ENCODE measurements around the gene CDCA5. TPM values are rescaled to one million over a fixed set of nuclear protein-coding genes. Genes with fewer than 3 reads are reported as not detected.

Gene CDCA5
- polyA plus RNA-seq, 1 donor from 2014 or later, result 2.0 TPM

DNA sequence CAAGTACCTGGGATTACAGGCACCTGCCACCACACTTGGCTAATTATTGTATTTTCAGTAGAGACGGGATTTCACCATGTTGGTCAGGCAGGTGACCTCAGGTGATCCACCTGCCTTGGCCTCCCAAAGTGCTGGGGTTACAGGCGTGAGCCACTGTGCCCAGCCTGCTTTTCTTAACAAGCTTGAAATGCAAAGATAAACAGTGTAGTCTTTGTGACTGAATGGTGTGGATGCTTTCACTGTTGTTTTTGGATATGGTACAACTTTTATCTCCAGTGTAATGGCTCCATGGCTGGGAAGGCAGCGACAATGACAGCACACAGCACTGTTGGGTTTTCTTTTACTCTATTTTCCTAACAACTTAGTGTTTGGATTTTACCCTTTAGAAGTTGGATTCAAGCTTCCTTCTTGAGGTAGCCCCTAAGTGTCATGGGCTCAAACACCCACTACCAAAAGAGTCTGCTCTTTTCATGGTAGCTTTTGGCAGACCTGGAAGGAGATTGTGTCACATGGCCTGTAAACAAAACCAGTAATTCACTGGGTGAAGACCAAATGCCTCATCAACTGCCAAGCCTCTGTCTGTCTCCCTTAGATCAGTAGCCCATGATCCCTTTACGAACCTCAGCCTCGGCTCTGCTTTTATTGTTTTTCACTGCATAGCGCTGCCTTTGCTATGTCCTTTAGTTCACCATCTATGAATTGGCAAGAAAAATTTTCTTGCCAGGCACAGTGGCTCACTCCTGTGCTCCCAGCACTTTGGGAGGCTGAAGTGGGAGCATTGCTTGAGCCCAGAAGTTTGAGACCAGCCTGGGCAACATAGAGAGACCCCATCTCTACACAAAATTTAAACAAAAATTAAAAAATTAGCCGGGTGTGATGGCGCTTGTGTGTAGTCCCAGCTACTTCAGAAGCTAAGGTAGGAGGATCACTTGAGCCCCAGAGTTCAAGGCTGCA is 18.6 kb upstream of the CDCA5 start:
- Mint-ChIP-seq H3K36me3 (peaks cover 3% of the 10 kb centered on the region), H3K9me3 (no peaks in the 10 kb centered on the region), H3K27me3 (no peaks in the 10 kb centered on the region), H3K4me1 (peaks cover 2 to 17% (median 8%) of the 10 kb centered on the region in 3 donors), H3K4me3 (peak overlapping the region in 1 of 4 donors; percentile 37), H3K27ac (no peak overlapping the region)

DNA sequence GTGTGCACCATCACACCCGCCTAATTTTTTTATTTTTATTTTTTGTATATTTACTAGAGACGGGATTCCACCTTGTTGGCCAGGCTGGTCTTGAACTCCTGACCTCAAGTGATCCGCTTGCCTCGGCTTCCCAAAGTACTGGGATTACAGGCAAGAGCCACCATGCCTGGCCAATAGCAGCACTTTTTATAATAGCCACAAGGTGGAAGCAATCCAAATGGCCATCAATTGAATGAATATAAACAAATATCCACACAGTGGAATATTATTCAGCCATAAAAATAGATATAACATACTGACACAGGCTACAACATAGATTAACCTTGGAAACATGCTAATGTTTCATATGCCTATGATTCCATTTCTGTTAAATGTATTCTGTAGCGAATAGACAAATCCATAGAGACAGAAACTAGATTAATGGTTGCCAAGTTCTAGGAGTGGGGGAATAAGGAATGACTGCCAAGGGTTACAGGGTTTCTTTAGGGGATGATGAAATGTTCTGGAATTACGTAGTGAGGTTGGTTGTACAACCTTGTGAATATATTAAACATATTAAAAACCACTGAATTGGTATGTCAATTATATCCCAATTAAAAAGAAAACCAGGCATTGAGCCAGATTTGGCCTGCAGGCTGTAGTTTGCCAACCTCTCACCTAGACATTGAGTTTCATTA is 17.0 kb upstream of the CDCA5 start:
- Mint-ChIP-seq H3K4me1 (peaks cover 4 to 20% (median 19%) of the 10 kb centered on the region in 3 donors), H3K27me3 (no peaks in the 10 kb centered on the region), H3K9me3 (no peaks in the 10 kb centered on the region), H3K4me3 (no peak overlapping the region), H3K36me3 (no peaks in the 10 kb centered on the region), H3K27ac (no peak overlapping the region)

DNA sequence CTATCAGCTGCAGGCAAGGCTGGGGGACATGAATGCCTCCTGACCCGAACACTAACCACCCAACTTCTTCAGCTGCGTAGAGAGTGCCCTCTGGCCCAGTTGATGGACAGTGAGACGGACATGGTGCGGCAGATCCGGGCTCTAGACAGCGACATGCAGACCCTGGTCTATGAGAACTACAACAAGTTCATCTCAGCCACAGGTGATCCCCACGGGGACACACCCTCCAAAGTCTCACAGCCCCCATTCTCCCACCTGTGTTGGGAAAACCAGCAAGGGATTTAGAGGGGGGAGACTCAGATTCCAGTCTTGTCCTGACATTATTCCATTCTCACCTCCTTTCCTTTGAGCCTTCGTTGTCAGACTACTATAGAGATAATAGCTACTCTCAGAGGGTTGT is 13.1 kb upstream of the CDCA5 start:
- no peaks in the 10 kb centered on the region for H3K36me3 Mint-ChIP-seq
- no peaks in the 10 kb centered on the region for H3K9me3 Mint-ChIP-seq
- no peaks in the 10 kb centered on the region for H3K27me3 Mint-ChIP-seq
- H3K4me3 Mint-ChIP-seq, result peak overlapping the region; percentile 93 to 99 (median 96)
- peak overlapping the region; percentile 23 to 99 (median 94) for H3K27ac Mint-ChIP-seq
- peaks cover 8 to 18% (median 15%) of the 10 kb centered on the region in 3 donors for H3K4me1 Mint-ChIP-seq

DNA sequence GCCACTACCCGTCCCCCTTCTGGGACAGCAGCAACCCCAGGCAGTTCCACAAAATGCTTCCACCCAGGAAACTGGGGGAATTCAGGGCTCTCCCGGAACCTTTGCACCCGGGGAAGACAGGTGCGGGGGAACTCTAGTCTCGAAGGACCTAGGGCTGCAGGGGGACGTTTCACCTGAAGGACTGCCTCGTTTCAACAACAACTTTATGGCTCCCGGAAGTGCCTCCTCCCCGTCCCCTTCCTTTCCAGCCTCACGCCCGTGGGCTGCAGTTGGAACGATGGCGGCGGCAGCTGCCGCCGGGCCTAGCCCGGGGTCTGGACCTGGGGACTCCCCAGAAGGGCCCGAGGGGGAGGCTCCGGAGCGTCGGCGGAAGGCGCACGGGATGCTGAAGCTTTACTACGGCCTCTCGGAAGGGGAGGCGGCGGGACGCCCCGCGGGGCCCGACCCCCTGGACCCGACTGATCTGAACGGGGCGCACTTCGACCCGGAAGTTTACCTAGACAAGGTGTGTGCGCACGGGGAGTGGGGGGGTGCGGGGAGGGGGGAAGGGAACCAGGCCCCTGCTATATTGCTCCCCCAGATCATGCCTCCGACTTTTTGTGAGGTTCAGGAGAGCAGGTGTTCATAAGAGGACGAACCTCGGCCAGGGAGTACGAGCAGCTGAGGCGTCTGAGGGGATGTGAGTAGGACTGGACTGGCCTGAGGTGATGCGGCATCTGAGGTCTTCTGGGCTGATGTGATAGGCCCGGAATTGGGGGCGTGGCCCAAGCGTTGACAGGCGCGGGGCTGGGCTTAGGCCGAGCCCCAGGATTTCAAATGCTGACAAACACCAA is 12.3 kb upstream of the CDCA5 start, which contains the start of gene VPS51:
TSS of gene VPS51 (plus strand) at position 241 of the 833 bp plus-strand sequence. CDS start at position 278, 37 bp downstream.
- Mint-ChIP-seq H3K4me1 (peaks cover 8 to 18% (median 15%) of the 10 kb centered on the region in 3 donors), H3K27ac (peak within 1 kb of the TSS; percentile 94 to 99 (median 96)), H3K4me3 (peak within 1 kb of the TSS; percentile 93 to 99 (median 96))

DNA sequence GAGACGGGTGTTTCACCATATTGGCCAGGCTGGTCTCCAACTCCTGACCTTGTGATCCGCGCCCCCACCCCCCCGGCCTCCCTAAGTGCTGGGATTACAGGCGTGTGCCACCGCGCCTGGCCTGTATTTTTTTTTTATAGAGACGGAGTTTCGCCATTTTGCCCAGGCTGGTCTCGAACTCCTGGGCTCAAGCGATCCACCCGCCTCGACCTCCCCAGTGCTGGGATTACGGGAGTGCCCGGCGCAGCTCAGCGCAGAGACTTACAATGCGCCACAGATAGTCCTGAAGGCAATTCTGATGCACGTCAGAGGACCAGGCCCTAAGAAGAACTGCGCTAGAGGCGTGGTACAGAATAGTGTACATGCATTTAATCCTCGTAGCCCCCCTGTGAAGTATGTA is 11.6 kb upstream of the CDCA5 start:
- H3K27ac Mint-ChIP-seq, result peak overlapping the region; percentile 94 to 99 (median 96)
- no peaks in the 10 kb centered on the region for H3K9me3 Mint-ChIP-seq
- peaks cover 8 to 18% (median 15%) of the 10 kb centered on the region in 3 donors for H3K4me1 Mint-ChIP-seq
- no peaks in the 10 kb centered on the region for H3K36me3 Mint-ChIP-seq
- H3K27me3 Mint-ChIP-seq, result no peaks in the 10 kb centered on the region
- peak overlapping the region; percentile 93 to 99 (median 96) for H3K4me3 Mint-ChIP-seq

More for the DNA sequence above, 12.3 kb upstream of the CDCA5 start, which contains the start of gene VPS51:
- H3K27me3 Mint-ChIP-seq, result no peaks in the 10 kb centered on the region
- H3K9me3 Mint-ChIP-seq, result no peaks in the 10 kb centered on the region
- H3K36me3 Mint-ChIP-seq, result no peaks in the 10 kb centered on the region

DNA sequence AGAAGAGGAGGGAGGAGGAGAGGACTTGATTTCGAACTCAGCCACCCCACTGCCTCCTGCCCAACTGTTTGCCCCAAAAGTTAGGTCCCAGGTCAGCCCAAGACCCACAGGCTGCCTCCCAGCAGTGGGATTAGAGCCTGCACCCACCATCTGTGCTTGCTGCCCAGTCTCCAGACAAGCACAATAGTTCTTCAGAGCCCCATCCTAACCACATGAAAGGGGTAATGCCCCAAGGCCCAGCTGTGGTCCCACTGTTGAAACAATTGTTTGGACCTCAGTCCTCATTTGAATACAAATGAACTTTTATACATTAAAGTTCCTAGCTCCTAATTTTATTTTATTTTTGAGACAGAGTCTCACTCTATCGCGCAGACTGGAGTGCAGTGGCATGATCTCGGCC is 6.8 kb upstream of the CDCA5 start:
- Mint-ChIP-seq H3K4me1 (peaks cover 5 to 6% (median 5%) of the 10 kb centered on the region in 3 donors), H3K27ac (peak overlapping the region in 1 of 3 donors; percentile 35), H3K36me3 (peaks cover 4% of the 10 kb centered on the region), H3K9me3 (no peaks in the 10 kb centered on the region), H3K27me3 (no peaks in the 10 kb centered on the region), H3K4me3 (no peak overlapping the region)

DNA sequence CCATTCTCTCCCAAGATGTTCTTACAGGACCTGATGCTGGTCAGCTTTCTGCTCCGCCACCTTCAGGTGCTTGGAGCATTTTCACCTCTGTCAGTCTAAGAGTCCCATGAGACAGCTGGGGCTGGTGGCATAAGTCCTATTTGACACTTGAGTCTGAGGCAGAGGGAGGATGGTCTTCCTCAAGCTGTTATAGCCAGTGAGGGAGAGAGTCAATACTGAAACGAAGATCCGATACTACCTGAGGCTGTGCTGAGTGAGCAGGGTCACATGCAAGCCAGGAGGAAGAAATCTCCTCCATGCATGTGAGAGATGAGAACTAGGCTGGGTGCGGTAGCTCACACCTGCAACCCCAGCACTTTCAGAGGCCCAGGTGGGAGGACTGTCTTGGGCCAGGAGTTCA is 5.8 kb upstream of the CDCA5 start:
- Mint-ChIP-seq H3K9me3 (no peaks in the 10 kb centered on the region), H3K4me1 (peaks cover 6% of the 10 kb centered on the region in 3 donors), H3K4me3 (peak overlapping the region in 1 of 4 donors; percentile 69), H3K27ac (peak overlapping the region in 1 of 3 donors; percentile 60), H3K36me3 (peaks cover 4% of the 10 kb centered on the region), H3K27me3 (no peaks in the 10 kb centered on the region)

GRCh38 chr11:65087827-65088226 is 4.0 kb upstream of the CDCA5 start:
- Mint-ChIP-seq H3K27ac (peak overlapping the region in 1 of 3 donors; percentile 86), H3K36me3 (peaks cover 4% of the 10 kb centered on the region), H3K4me1 (peaks cover 9 to 16% (median 12%) of the 10 kb centered on the region in 3 donors), H3K4me3 (no peak overlapping the region), H3K27me3 (peaks cover 1% of the 10 kb centered on the region), H3K9me3 (no peaks in the 10 kb centered on the region)

GRCh38 chr11:65087216-65087615 is 3.4 kb upstream of the CDCA5 start:
- H3K9me3 Mint-ChIP-seq, result no peaks in the 10 kb centered on the region
- H3K4me1 Mint-ChIP-seq, result peaks cover 9 to 17% (median 11%) of the 10 kb centered on the region in 3 donors
- no peak overlapping the region for H3K4me3 Mint-ChIP-seq
- H3K36me3 Mint-ChIP-seq, result peaks cover 4% of the 10 kb centered on the region
- H3K27ac Mint-ChIP-seq, result peak overlapping the region in 1 of 3 donors; percentile 7
- peaks cover 1% of the 10 kb centered on the region for H3K27me3 Mint-ChIP-seq

DNA sequence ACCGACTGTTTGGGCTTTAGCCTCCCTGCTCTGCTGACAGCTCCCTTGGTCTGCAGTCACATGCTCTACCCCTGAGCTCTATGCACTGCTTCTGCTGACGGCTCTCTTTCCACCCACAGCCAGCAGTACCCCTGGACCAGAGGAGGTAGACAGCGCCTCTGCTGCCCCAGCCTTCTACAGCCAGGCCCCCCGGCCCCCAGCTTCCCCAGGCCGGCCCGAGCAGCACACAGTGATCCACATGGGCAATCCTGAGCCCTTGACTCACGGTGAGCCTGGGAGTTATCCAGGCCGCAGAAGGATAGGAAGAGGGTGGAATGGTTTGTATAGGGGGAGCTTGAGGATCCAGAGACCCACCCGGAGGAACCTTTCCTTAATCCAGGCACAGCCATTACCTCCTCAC is 3.0 kb upstream of the CDCA5 start:
- Mint-ChIP-seq H3K27ac (peak overlapping the region in 1 of 3 donors; percentile 95), H3K4me3 (peak overlapping the region in 1 of 4 donors; percentile 38), H3K27me3 (peaks cover 1% of the 10 kb centered on the region), H3K4me1 (peaks cover 9 to 17% (median 11%) of the 10 kb centered on the region in 3 donors), H3K36me3 (peaks cover 4% of the 10 kb centered on the region), H3K9me3 (no peaks in the 10 kb centered on the region)

DNA sequence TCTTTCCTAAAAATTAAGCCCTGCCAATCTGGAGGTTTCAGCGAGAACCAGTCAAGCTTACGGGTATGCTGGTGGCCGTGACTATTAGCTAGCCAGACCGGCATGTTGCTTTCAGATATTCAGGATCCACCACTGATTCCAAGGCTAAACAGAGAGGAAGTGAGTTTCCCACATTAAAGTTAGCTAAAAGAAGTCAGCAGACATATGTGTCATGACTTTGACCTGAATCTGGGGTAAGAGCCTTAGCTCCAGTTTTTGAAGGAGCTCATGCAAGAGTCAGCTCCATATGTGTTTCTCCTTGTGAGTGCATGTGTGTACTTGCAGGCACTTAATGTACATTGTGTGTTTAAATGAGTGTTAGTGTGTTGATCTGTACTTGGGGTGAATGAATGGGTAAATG is 1.6 kb upstream of the CDCA5 start:
- Mint-ChIP-seq H3K27me3 (peaks cover 1% of the 10 kb centered on the region), H3K9me3 (no peaks in the 10 kb centered on the region), H3K4me1 (peaks cover 9 to 19% (median 11%) of the 10 kb centered on the region in 3 donors), H3K36me3 (peaks cover 4% of the 10 kb centered on the region), H3K27ac (peak overlapping the region in 2 of 3 donors; percentile 64 to 95), H3K4me3 (peak overlapping the region; percentile 11 to 99 (median 62))

GRCh38 chr11:65084598-65085375 is 947 bp upstream of the CDCA5 start:
- Mint-ChIP-seq H3K27me3 (peaks cover 1% of the 10 kb centered on the region), H3K36me3 (peaks cover 2% of the 10 kb centered on the region), H3K27ac (peak overlapping the region; percentile 95 to 98 (median 97)), H3K4me3 (peak overlapping the region; percentile 86 to 99 (median 94)), H3K9me3 (no peaks in the 10 kb centered on the region), H3K4me1 (peaks cover 9 to 19% (median 11%) of the 10 kb centered on the region in 3 donors)

GRCh38 chr11:65083134-65083833 is 556 bp downstream of the CDCA5 start:
- H3K27me3 Mint-ChIP-seq, result peaks cover 1% of the 10 kb centered on the region

More at GRCh38 chr11:65083134-65083833, 556 bp downstream of the CDCA5 start:
- Mint-ChIP-seq H3K4me3 (peak overlapping the region; percentile 86 to 99 (median 94)), H3K9me3 (no peaks in the 10 kb centered on the region), H3K36me3 (no peaks in the 10 kb centered on the region), H3K27ac (peak overlapping the region; percentile 95 to 98 (median 97)), H3K4me1 (peaks cover 14 to 23% (median 16%) of the 10 kb centered on the region in 3 donors)
